GM18511 (cell line): Measurements from ENCODE around the gene TSPAN18.

Source experiments
- ATAC-seq: cut with Tn5 transposase; IDR thresholded peaks from one replicate; pipeline ENCODE4 v1.9.1; 2021; ENCODE audit warnings: mild to moderate bottlenecking, moderate library complexity; ENCODE audit not compliant: unreplicated experiment

Gene TSPAN18

GRCh38 chr11:44795803-44796535 is 69.2 kb downstream of the TSPAN18 start:
- no peak for ATAC-seq

- no peak for ATAC-seq
These were observed 70.3 kb downstream of the TSPAN18 start for GRCh38 chr11:44797051-44797450.

GRCh38 chr11:44797886-44798606 is 71.3 kb downstream of the TSPAN18 start:
- no peak for ATAC-seq

GRCh38 chr11:44798607-44798972 is 71.8 kb downstream of the TSPAN18 start:
- ATAC-seq, result no peak

GRCh38 chr11:44799012-44799411 is 72.2 kb downstream of the TSPAN18 start:
- no peak for ATAC-seq

GRCh38 chr11:44802347-44802746 is 75.6 kb downstream of the TSPAN18 start:
- no peak for ATAC-seq

- ATAC-seq, result no peak
These were observed 76.2 kb downstream of the TSPAN18 start for GRCh38 chr11:44803009-44803408.

- ATAC-seq, result no peak
These were observed 78.0 kb downstream of the TSPAN18 start for GRCh38 chr11:44804449-44805437.

GRCh38 chr11:44805596-44805995 is 78.8 kb downstream of the TSPAN18 start:
- ATAC-seq, result no peak

- no peak for ATAC-seq
These were observed 81.4 kb downstream of the TSPAN18 start for GRCh38 chr11:44808053-44808753.

- no peak for ATAC-seq
These were observed 82.5 kb downstream of the TSPAN18 start for GRCh38 chr11:44809283-44809682.

GRCh38 chr11:44811841-44812448 is 85.2 kb downstream of the TSPAN18 start:
- ATAC-seq, result no peak

- no peak for ATAC-seq
These were observed 86.2 kb downstream of the TSPAN18 start for GRCh38 chr11:44812971-44813370.

GRCh38 chr11:44813401-44813800 is 86.6 kb downstream of the TSPAN18 start:
- ATAC-seq, result no peak

- no peak for ATAC-seq
These were observed 88.3 kb downstream of the TSPAN18 start for GRCh38 chr11:44814881-44815592.

GRCh38 chr11:44815917-44816456 is 89.2 kb downstream of the TSPAN18 start:
- no peak for ATAC-seq

GRCh38 chr11:44816761-44817160 is 90.0 kb downstream of the TSPAN18 start:
- ATAC-seq, result no peak

- ATAC-seq, result no peak
These were observed 90.6 kb downstream of the TSPAN18 start for GRCh38 chr11:44817207-44817949.

GRCh38 chr11:44818110-44818509 is 91.3 kb downstream of the TSPAN18 start:
- ATAC-seq, result no peak
